Psoas muscle (tissue), 8 donors: ENCODE measurements around the gene COLEC11. TPM values are rescaled to one million over a fixed set of nuclear protein-coding genes. Genes with fewer than 3 reads are reported as not detected.

Experiments
- ATAC-seq, 4 donors: fragments of 200-7000 bp; cut with Tn5 transposase; one replicate each; pipeline ENCODE4 v1.9.1; 2020; ENCODE audit warnings: moderate library complexity in 3 of 4, mild to moderate bottlenecking in 2 of 4
- DNase-seq, 2 donors: peaks; one replicate each; pipeline ENCODE4 v3.0.0-alpha.2; 2020
- H3K27ac ChIP-seq: fragments of 200-600 bp; one replicate; pipeline ENCODE4 v1.8.0; 2022
- H3K27me3 ChIP-seq, 3 donors: fragments of 200-600 bp in 1 of 3; one replicate each; pipeline versions ENCODE4 v1.6.1 to v1.8.0; 2013 to 2022; ENCODE audit warnings: low read length in 2 of 3, mild to moderate bottlenecking in 2 of 3, moderate library complexity in 1 of 3; ENCODE audit not compliant: insufficient read depth in 3 of 3
- H3K36me3 ChIP-seq, 2 donors: fragments of 200-600 bp in 1 of 2; one replicate each; pipeline versions ENCODE4 v1.6.1 to v1.8.0; 2013 to 2022; ENCODE audit warnings: low read depth in 1 of 2, mild to moderate bottlenecking in 1 of 2, moderate library complexity in 1 of 2; ENCODE audit not compliant: insufficient read depth in 1 of 2
- H3K4me1 ChIP-seq: fragments of 200-600 bp; one replicate; pipeline ENCODE4 v1.8.0; 2022
- H3K4me3 ChIP-seq: fragments of 200-600 bp; one replicate; pipeline ENCODE4 v1.8.0; 2022; ENCODE audit warnings: mild to moderate bottlenecking
- H3K9me3 ChIP-seq: fragments of 200-600 bp; one replicate; pipeline ENCODE4 v1.8.0; 2022
- WGBS, 3 donors: extraction: QIAGEN DNeasy Blood & Tissue Kit; methylation state at CpG; one replicate each; pipeline versions ENCODE4 v1.1.6 to v1.1.7; 2013; 5-methylcytosine and 5-hydroxymethylcytosine counted together
- intact Hi-C, 2 donors: fragments of 100-400 bp; cut with DNase I; formaldehyde crosslinking; loops; one replicate each; pipeline versions ENCODE4 v1.11.0 to v1.14.2; 2022
- polyA plus RNA-seq, 3 donors: library from polyadenylated mRNA; stranded (reverse); fragments of 200-250 nt; gene quantifications; one replicate each; pipeline ENCODE4 v1.2.3, GENCODE V29; 2013
- total RNA-seq, 4 donors: library from RNA; stranded (reverse); fragmentation: NEBNext Ultra II Directional in 2 of 4; extraction: Animal tissue kit (Norgen Biotek cat#: 25700) in 2 of 4; gene quantifications; one replicate each; pipeline versions ENCODE4 v1.2.1 to v1.2.4, GENCODE V29; 2021 to 2023
- TF ChIP-seq, protein P1 (sequence below): fragments of 200-600 bp; IDR thresholded peaks from one replicate; pipeline ENCODE4 v1.8.0; 2022; ENCODE audit warnings: antibody characterized with exemption
- donor health status: healthy with polysubstance abuse.
- donor health status: DM: no; HTN: no; CAD: no; lungs with moderate emphysema.
- donor health status: Bipolar disorder and iron deficiency.
- donor health status: healthy.
- donor health status: DM: yes; HTN: yes; CAD: no.
- donor health status: DM: no; HTN: no; CAD: no.
- donor health status: DM: no; HTN: no; CAD: no.
- donor health status: DM: yes; HTN: yes; CAD: no.

COLEC11 gene
- total and polyA plus RNA-seq, 7 donors = 0.22 to 1.0 (median 0.38) TPM; not detected in 1

DNA sequence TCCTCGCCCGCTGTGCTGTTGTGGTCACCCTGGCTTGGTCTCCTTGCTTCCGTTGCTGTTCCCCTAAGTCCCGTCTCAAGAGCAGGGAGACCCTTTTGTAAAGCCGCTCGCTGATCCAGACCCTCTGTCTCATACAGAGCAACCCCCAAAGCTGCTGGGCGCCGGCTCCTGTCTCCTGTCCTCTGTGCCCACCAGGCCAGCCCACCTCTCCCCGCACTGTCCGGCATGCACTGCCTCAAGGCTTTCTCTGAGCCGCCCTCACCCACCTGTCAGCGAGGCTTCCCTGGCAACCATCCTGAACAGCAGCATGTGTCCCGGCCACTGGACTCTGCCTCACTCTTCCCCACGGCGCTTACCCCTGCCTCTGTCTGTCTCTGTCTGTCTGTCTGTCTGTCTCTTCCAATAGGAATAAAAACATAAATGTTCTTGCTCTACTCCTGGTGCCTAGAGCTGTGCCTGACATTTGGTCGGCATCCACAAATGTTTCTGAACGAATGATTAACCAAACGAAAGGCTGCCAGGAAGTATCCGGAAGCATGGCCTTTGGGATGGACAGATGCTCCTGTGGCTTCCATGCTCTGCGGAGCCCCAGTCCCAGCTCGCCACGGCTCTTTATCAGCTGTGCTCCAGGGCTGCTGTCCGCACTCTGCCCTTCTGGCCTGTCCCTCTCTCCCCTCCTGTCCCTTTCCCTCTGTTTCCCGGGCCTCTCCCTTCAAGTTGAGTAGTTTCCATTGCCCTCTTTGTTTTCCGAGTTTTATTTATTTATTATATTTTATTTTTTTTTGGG is 7.8 kb downstream of the COLEC11 start:
- H3K4me1 ChIP-seq = no peaks in the 10 kb centered on the region
- ATAC-seq (no peak), DNase-seq (no peak)
- H3K36me3 ChIP-seq = no peaks in the 10 kb centered on the region
- intact Hi-C loops = no loop called here
- WGBS, 3 donors = 71 to 83% (median 73%) methylated on average over 25 of the region's 25 CpGs
- no peaks in the 10 kb centered on the region for H3K9me3 ChIP-seq
- H3K4me3 ChIP-seq = no peak overlapping the region
- H3K27me3 ChIP-seq = peaks cover 0 to 26% (median 10%) of the 10 kb centered on the region in 3 donors
- TF ChIP-seq, protein P1, sequence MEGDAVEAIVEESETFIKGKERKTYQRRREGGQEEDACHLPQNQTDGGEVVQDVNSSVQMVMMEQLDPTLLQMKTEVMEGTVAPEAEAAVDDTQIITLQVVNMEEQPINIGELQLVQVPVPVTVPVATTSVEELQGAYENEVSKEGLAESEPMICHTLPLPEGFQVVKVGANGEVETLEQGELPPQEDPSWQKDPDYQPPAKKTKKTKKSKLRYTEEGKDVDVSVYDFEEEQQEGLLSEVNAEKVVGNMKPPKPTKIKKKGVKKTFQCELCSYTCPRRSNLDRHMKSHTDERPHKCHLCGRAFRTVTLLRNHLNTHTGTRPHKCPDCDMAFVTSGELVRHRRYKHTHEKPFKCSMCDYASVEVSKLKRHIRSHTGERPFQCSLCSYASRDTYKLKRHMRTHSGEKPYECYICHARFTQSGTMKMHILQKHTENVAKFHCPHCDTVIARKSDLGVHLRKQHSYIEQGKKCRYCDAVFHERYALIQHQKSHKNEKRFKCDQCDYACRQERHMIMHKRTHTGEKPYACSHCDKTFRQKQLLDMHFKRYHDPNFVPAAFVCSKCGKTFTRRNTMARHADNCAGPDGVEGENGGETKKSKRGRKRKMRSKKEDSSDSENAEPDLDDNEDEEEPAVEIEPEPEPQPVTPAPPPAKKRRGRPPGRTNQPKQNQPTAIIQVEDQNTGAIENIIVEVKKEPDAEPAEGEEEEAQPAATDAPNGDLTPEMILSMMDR = no peak
- no peak overlapping the region for H3K27ac ChIP-seq

DNA sequence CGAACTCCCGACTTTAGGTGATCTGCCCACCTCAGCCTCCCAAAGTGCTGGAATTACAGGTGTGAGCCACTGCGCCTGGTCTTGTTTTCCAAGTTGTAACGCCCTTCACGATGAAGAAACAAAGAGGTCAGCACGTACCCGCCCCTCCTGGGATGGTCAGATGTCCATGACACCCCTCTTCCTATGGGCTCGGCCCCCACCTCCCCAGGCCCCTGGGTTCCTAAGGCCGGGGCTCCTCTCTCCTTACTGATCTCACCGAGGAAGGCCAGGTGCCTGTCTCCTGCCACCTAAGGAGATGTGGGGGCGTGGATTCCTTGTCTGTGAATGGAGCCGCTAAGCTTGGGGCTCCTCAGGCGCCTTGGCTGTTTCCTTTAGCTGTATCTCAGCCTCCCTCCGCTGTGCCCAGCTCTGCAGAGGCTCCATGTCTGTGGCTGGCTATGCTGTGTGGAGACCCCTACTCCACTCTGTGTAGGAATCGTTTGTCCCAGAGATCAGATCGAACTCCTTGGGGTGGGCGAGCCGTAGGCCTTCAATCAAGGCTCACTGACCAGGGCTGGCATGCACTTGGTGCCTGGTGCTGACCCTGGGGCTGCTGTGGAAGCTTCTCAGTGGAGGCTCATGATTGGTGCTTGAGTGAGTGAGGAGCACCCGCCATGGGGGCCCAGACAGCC is 8.8 kb downstream of the COLEC11 start:
- Histone ChIP-seq H3K4me3 (no peak overlapping the region), H3K36me3 (no peaks in the 10 kb centered on the region), H3K9me3 (no peaks in the 10 kb centered on the region), H3K27me3 (peaks cover 0 to 26% (median 10%) of the 10 kb centered on the region in 3 donors), H3K27ac (no peak overlapping the region), H3K4me1 (no peaks in the 10 kb centered on the region)
- no peak for DNase-seq
- WGBS, 3 donors = 88 to 91% (median 88%) methylated on average over 19 of the region's 19 CpGs
- TF ChIP-seq, protein P1 = no peak
- ATAC-seq = no peak
- intact Hi-C loops = no loop called here

DNA sequence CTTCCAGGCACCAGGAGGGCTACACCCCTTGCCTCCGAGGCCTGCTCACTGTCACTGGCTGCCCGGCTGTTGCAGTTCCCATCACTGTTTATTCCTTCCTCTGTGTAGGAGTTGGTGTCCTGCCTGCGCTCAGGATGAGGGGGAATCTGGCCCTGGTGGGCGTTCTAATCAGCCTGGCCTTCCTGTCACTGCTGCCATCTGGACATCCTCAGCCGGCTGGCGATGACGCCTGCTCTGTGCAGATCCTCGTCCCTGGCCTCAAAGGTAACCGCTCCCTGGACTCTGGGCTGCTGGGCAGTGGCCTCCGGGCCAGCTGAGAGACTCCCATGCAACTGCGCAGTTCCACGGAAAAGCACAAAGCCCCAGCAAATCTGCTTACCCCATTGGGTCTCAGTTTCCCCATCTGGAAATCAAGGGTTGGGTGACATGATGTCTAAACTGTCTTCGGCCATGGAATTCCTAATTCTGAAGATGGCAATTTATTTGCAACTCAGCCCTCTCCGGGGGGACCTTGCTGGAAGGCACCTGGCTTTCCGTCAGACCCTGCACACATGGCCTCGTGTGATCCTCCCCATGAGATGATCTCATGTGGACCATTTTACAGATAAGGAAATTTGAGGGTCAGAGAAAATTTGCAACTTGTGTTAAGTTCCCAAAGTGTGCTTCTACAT is 9.4 kb downstream of the COLEC11 start:
- DNase-seq = no peak
- no peak overlapping the region for H3K4me3 ChIP-seq
- peaks cover 0 to 26% (median 10%) of the 10 kb centered on the region in 3 donors for H3K27me3 ChIP-seq
- no peaks in the 10 kb centered on the region for H3K36me3 ChIP-seq
- H3K4me1 ChIP-seq = no peaks in the 10 kb centered on the region
- no peak overlapping the region for H3K27ac ChIP-seq
- 81 to 89% (median 81%) methylated on average over 15 to 16 of the region's 16 CpGs for WGBS, 3 donors
- ATAC-seq = no peak
- TF ChIP-seq, protein P1 = no peak
- no peaks in the 10 kb centered on the region for H3K9me3 ChIP-seq
- intact Hi-C loops = no loop called here

DNA sequence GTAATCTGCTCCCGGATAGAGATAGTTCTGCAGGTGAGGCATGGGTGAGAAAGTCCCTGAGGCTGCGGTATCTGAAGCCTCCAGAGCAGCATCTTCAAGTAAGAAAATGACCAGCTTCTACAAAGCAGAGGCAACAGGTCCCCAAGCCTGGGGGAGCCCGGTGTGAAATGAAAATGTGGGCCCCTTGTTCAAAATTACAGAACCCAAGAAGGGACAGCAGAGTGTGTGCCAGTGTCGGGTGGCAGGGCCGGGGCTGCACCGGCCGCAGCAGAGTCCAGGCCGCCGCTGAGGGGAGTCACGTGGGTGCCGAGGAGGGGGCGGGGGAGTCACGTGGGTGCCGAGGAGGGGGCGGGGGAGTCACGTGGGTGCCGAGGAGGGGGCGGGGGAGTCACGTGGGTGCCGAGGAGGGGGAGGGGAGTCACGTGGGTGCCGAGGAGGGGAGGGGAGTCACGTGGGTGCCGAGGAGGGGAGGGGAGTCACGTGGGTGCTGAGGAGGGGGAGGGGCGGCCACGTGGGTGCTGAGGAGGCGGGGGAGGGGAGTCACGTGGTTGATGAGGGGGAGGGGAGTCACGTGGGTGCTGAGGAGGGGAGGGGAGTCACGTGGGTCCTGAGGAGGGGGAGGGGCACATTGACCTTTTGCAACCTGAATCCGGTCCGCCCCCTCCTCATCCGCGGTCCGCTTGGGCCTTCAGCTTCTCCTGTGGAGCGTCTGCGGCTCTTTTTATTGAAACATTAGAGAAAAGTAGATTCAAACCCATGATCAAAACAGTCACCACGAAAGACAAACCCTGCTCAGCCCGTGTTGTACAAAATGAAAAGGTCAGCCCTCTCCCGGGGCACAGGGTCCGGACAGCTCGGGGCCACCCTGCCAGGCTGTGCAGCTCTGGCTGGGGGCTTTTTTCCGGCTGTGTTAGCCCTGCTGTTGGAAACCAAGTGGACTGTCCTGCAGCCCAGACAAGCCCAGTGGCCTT is 10.4 kb downstream of the COLEC11 start:
- TF ChIP-seq, protein P1 = no peak
- H3K36me3 ChIP-seq = no peaks in the 10 kb centered on the region
- H3K4me1 ChIP-seq = no peaks in the 10 kb centered on the region
- H3K9me3 ChIP-seq = no peaks in the 10 kb centered on the region
- peak in 1 of 2 donors; percentile 88 for DNase-seq
- WGBS, 3 donors = 32 to 49% (median 48%) methylated on average over 25 to 37 of the region's 44 CpGs
- H3K27ac ChIP-seq = no peak overlapping the region
- H3K4me3 ChIP-seq = no peak overlapping the region
- ATAC-seq = peak in 1 of 4 donors; percentile 84
- intact Hi-C loops = no loop called here
- H3K27me3 ChIP-seq = peaks cover 0 to 25% (median 10%) of the 10 kb centered on the region in 3 donors
